Body of pancreas (tissue), 4 donors: ENCODE results near the gene TXNDC8. TPM values are rescaled to one million over a fixed set of nuclear protein-coding genes. Genes with fewer than 3 reads are reported as not detected.

Source experiments
- ATAC-seq: fragments of 150-250 bp; one replicate; pipeline ENCODE4 v1.9.1; 2016
- DNase-seq, 4 donors: peaks; one replicate each; pipeline ENCODE4 v3.0.0-alpha.2; 2019
- H3K27ac ChIP-seq, 4 donors: fragments of 200-600 bp; sonication (generic); 1 replicate in 3 of 4; 2 replicates in 1 of 4; pipeline versions ENCODE4 v1.5.1 to v1.6.1; 2016 to 2019; ENCODE audit warnings: mild to moderate bottlenecking in 1 of 4, mixed read lengths in 1 of 4, moderate library complexity in 1 of 4
- H3K27me3 ChIP-seq, 2 donors: fragments of 200-600 bp; sonication (generic); one replicate each; pipeline ENCODE4 v1.6.0; 2016; ENCODE audit warnings: mild to moderate bottlenecking in 1 of 2
- H3K36me3 ChIP-seq, 2 donors: fragments of 200-600 bp; sonication (generic); replicated peaks in 1 of 2; 2 replicates each; pipeline ENCODE4 v1.5.1; 2016; ENCODE audit warnings: low read depth in 2 of 2; ENCODE audit not compliant: insufficient read depth in 1 of 2
- H3K4me1 ChIP-seq: fragments of 200-600 bp; sonication (generic); one replicate; pipeline ENCODE4 v1.6.0; 2016
- H3K4me3 ChIP-seq, 2 donors: fragments of 200-600 bp; sonication (generic); 1 replicate in 1 of 2; 2 replicates in 1 of 2; pipeline ENCODE4 v1.5.1; 2016 to 2019
- H3K9me3 ChIP-seq, 3 donors: fragments of 200-600 bp; sonication (generic); 1 replicate in 2 of 3; 2 replicates in 1 of 3; pipeline ENCODE4 v1.5.1; 2016
- POLR2A ChIP-seq, 3 donors: fragments of 450-650 bp; IDR thresholded peaks; one replicate each; pipeline ENCODE4 v1.6.1; 2016; ENCODE audit warnings: antibody characterized with exemption in 3 of 3, mild to moderate bottlenecking in 2 of 3
- WGBS, 2 donors: methylation state at CpG; one replicate each; pipeline ENCODE4 v1.1.5; 2017; 5-methylcytosine and 5-hydroxymethylcytosine counted together
- intact Hi-C: fragments of 100-400 bp; cut with DNase I; formaldehyde crosslinking; loops from one replicate; pipeline ENCODE4 v1.15.1; 2023
- total RNA-seq, 2 donors: library from RNA; depleted of rRNA; stranded (reverse); fragments of >200 nt; gene quantifications; one replicate each; pipeline ENCODE4 v1.1.0, GENCODE V29; 2016
- TF ChIP-seq, protein P1 (sequence below), 7 experiments: fragments of 450-650 bp in 4 of 7; fragments of 200-600 bp in 3 of 7; sonication (generic) in 3 of 7; IDR thresholded peaks; one replicate each; pipeline ENCODE4 v1.5.1; 2016 to 2019; ENCODE audit warnings: antibody characterized with exemption in 7 of 7

Gene TXNDC8
- total RNA-seq, 2 donors from 2014 or later = not detected

DNA sequence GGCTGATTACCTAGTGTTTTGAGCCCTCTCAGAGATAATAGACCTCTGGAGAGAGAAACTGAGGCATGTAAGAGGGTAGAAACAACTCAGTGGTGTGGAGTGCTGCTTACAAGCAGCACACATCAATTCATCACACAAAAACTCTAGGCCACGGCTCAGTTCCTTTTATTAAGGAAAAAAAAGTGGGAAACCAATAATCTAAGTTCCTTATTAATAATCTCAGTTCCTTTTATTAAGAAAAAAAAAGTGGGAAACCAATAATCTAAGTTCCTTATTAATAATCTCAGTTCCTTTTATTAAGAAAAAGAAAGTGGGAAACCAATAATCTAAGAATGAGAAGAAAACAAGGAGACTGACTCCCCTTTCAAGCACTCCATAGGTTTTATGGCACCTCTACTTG, 28.0 kb downstream of the TXNDC8 start:
- H3K27ac ChIP-seq = no peak overlapping the region
- H3K36me3 ChIP-seq = no peaks in the 10 kb centered on the region
- H3K27me3 ChIP-seq = no peaks in the 10 kb centered on the region
- no peaks in the 10 kb centered on the region for H3K4me1 ChIP-seq
- WGBS, 2 donors = 62 to 71% methylated on average over 1 of the region's 1 CpG
- no peak overlapping the region for H3K4me3 ChIP-seq
- TF ChIP-seq, protein P1, sequence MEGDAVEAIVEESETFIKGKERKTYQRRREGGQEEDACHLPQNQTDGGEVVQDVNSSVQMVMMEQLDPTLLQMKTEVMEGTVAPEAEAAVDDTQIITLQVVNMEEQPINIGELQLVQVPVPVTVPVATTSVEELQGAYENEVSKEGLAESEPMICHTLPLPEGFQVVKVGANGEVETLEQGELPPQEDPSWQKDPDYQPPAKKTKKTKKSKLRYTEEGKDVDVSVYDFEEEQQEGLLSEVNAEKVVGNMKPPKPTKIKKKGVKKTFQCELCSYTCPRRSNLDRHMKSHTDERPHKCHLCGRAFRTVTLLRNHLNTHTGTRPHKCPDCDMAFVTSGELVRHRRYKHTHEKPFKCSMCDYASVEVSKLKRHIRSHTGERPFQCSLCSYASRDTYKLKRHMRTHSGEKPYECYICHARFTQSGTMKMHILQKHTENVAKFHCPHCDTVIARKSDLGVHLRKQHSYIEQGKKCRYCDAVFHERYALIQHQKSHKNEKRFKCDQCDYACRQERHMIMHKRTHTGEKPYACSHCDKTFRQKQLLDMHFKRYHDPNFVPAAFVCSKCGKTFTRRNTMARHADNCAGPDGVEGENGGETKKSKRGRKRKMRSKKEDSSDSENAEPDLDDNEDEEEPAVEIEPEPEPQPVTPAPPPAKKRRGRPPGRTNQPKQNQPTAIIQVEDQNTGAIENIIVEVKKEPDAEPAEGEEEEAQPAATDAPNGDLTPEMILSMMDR (IDR thresholded peaks at IDR 0.05) = no peak
- no peak for TF ChIP-seq POLR2A (IDR thresholded peaks at IDR 0.05)
- intact Hi-C loops = no loop called here
- no peaks in the 10 kb centered on the region for H3K9me3 ChIP-seq
- DNase-seq (no peak), ATAC-seq (no peak)

DNA sequence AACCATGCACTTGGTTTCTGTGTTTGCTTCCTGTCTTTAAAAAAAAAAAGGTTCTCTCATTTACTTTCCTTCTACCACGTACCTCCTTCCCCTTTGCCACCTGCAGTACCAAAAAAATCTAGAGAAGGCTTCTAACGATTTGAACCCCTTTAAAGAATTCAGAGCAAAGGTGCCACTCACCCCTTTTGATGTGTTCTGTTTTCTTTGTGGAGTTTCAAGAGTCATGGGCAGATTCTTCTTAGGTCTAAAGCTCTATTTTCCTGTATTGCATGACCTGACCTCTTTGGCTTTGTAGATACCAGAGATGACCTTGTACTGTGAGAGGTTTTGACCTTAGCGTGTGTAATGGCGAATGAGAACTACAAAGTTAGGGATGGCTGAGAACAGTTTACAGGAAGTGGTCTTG, 29.0 kb downstream of the TXNDC8 start:
- no peak overlapping the region for H3K4me3 ChIP-seq
- H3K4me1 ChIP-seq = no peaks in the 10 kb centered on the region
- H3K27me3 ChIP-seq = no peaks in the 10 kb centered on the region
- no peaks in the 10 kb centered on the region for H3K36me3 ChIP-seq
- TF ChIP-seq, protein P1 (IDR thresholded peaks at IDR 0.05) = no peak
- no peak for TF ChIP-seq POLR2A (IDR thresholded peaks at IDR 0.05)
- intact Hi-C loops = no loop called here
- WGBS, 2 donors = 39 to 46% methylated on average over 4 of the region's 4 CpGs
- DNase-seq = no peak
- no peak overlapping the region for H3K27ac ChIP-seq
- no peaks in the 10 kb centered on the region for H3K9me3 ChIP-seq
- no peak for ATAC-seq

DNA sequence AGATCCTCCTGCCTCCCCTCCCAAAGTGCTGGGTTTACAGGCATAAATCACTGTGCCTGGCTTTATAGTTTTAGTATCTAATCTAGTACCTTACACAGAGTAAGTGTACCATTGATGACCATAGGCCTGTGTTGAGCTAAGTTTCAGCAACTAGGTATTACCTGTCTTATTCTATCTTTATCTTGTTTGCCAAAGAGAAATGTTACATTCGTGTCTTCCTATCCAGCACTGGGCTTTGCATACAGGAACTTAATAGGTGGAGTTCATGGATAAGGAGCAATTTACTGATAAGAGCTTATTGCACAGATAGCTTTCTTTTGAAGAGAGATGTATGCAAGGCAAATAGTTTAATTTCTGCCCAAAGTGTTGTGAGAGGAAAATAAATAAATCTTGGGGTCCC, 30.5 kb downstream of the TXNDC8 start:
- 7 to 18% methylated on average over 1 of the region's 1 CpG for WGBS, 2 donors
- intact Hi-C loops = no loop called here

DNA sequence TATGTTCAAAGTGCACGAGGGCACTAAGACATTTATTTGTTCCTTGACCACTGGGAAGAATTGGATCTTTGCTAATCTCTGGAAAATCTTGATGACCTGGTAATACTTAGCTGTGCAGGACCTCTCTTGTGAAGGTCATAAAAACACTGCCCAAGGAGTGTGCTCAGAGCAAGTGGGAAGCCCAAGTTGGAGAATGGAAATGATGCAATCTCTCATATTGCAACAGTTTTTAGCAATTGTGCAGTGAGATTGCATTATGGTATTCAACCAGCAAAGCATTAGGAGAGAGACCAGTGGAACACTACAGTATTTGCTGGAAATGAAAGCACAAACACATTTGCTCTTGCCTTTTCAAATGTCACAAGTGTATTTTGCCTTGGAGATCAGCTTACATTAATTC, 34.5 kb downstream of the TXNDC8 start:
- ATAC-seq (no peak), DNase-seq (no peak)
- WGBS, 2 donors = 67 to 82% methylated on average over 1 of the region's 1 CpG
- H3K27ac ChIP-seq = no peak overlapping the region
- no peaks in the 10 kb centered on the region for H3K27me3 ChIP-seq
- no peaks in the 10 kb centered on the region for H3K36me3 ChIP-seq
- H3K4me3 ChIP-seq = no peak overlapping the region
- TF ChIP-seq, protein P1 (IDR thresholded peaks at IDR 0.05) = no peak
- TF ChIP-seq POLR2A (IDR thresholded peaks at IDR 0.05) = no peak
- intact Hi-C loops = no loop called here
- no peaks in the 10 kb centered on the region for H3K4me1 ChIP-seq
- no peaks in the 10 kb centered on the region for H3K9me3 ChIP-seq

More for the DNA sequence above, 30.5 kb downstream of the TXNDC8 start:
- no peaks in the 10 kb centered on the region for H3K9me3 ChIP-seq
- H3K4me3 ChIP-seq = no peak overlapping the region
- H3K36me3 ChIP-seq = no peaks in the 10 kb centered on the region
- no peaks in the 10 kb centered on the region for H3K4me1 ChIP-seq
- DNase-seq (no peak), ATAC-seq (no peak)
- no peak overlapping the region for H3K27ac ChIP-seq
- TF ChIP-seq, protein P1 (IDR thresholded peaks at IDR 0.05) = no peak
- TF ChIP-seq POLR2A (IDR thresholded peaks at IDR 0.05) = no peak
- H3K27me3 ChIP-seq = no peaks in the 10 kb centered on the region

DNA sequence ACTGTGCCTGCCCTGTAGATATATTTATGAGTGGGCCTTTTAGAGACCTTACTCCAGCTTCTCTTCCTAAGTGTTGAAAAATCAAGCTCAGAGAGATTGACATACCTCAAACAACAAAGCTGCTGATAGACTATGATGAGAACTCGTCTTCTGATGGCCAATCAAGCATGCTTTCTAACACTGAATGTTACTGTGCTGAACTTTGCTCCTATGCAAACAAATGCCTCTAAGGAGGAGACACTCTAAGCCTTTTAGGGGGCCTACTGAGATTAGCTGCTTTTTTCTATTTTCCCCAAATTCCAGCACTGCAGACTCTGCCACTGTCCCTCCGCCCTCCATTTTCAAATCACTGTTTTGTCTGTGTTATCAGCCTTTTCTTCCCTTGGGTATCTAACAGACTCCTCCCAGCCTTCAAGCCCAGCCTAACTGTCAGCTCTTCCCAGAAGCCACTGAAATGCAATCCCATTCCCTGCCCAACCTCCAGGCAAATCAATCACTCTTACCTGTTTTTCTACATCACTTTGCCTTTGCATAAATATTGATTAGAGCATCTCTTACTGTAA, 39.5 kb downstream of the TXNDC8 start:
- no peak for DNase-seq
- intact Hi-C loops = no loop called here
- H3K9me3 ChIP-seq = no peaks in the 10 kb centered on the region
- ATAC-seq = no peak
- no peaks in the 10 kb centered on the region for H3K27me3 ChIP-seq
- 54 to 61% methylated on average over 2 of the region's 2 CpGs for WGBS, 2 donors
- no peaks in the 10 kb centered on the region for H3K4me1 ChIP-seq
- H3K36me3 ChIP-seq = no peaks in the 10 kb centered on the region
- no peak overlapping the region for H3K27ac ChIP-seq
- H3K4me3 ChIP-seq = no peak overlapping the region
- TF ChIP-seq, protein P1 (IDR thresholded peaks at IDR 0.05) = no peak
- no peak for TF ChIP-seq POLR2A (IDR thresholded peaks at IDR 0.05)
